ENCODE results near the gene THBS3. TPM values are rescaled to one million over a fixed set of nuclear protein-coding genes. Genes with fewer than 3 reads are reported as not detected.
A peak's percentile ranks its signal among the peaks of the same experiment; 100 is the strongest.

The THBS3 gene
- total and polyA plus RNA-seq, 2 of the 13 experiments (the other 11 are each of a cell fraction or from before 2014, with no cell fraction given): 0.86 to 3.6 TPM

DNA sequence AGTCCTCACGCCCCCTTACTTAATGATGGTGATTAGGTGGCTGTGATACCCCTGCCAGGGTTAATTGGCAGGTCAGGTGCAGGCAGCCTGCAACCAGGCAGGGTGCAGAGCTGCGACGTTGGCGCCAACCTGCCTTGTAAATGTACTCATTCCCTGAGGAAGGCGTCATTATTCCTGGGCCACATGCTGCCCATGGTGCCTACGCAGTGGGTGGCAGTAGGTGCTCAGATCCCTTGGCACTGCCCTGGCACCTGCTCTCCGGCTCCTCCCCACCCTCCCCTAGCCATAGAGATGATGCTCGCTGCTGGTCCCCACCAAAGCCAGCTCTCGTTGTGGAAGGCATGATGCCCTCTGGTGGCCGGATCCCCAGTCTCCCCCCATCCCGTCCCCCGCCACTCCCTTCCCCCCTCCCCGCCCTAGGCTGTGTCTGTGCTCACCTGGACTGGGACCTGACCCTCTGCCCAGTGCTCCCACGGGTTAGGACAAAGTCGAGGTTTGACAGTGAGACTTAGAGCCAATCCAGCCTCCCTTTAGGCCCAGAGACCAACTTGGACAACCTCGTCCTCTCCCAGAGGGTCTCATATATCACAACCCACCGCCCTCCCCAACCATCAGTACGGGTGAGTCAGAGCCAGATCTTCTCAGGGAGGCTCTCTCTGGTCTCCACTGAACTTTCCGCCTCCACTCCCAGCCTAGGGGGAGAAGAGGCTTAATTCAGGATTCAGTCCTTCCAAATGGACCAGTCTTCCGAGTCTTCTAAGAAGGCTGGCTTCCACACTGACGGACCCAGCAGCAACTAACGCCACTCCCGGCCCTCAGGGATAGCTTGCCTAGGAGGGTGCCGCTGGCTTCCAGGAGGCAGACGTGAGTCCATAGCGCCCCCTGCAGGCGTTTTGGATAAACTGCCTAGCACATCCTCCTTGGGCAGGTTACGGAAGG is 40.3 kb downstream of the THBS3 start (continued):
- TF ChIP-seq, protein P1, sequence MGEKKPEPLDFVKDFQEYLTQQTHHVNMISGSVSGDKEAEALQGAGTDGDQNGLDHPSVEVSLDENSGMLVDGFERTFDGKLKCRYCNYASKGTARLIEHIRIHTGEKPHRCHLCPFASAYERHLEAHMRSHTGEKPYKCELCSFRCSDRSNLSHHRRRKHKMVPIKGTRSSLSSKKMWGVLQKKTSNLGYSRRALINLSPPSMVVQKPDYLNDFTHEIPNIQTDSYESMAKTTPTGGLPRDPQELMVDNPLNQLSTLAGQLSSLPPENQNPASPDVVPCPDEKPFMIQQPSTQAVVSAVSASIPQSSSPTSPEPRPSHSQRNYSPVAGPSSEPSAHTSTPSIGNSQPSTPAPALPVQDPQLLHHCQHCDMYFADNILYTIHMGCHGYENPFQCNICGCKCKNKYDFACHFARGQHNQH (CRISPR knock-in tag; IDR thresholded peaks at IDR 0.05): peak; percentile 41; the same call in 1 of the 2 replicates
- no peak for TF ChIP-seq MEIS2 (CRISPR knock-in tag; IDR thresholded peaks at IDR 0.05)
- peak; percentile 40; the same call in 1 of the 2 replicates for TF ChIP-seq KAT8 (CRISPR knock-in tag; IDR thresholded peaks at IDR 0.05)
- TF ChIP-seq, protein P2, sequence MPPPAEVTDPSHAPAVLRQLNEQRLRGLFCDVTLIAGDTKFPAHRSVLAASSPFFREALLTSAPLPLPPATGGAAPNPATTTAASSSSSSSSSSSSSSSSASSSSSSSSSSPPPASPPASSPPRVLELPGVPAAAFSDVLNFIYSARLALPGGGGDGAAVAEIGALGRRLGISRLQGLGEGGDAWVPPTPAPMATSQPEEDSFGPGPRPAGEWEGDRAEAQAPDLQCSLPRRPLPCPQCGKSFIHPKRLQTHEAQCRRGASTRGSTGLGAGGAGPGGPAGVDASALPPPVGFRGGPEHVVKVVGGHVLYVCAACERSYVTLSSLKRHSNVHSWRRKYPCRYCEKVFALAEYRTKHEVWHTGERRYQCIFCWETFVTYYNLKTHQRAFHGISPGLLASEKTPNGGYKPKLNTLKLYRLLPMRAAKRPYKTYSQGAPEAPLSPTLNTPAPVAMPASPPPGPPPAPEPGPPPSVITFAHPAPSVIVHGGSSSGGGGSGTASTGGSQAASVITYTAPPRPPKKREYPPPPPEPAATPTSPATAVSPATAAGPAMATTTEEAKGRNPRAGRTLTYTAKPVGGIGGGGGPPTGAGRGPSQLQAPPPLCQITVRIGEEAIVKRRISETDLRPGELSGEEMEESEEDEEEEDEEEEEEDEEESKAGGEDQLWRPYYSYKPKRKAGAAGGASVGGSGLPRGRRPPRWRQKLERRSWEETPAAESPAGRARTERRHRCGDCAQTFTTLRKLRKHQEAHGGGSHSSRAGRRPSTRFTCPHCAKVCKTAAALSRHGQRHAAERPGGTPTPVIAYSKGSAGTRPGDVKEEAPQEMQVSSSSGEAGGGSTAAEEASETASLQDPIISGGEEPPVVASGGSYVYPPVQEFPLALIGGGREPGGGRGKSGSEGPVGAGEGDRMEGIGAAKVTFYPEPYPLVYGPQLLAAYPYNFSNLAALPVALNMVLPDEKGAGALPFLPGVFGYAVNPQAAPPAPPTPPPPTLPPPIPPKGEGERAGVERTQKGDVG (CRISPR knock-in tag; IDR thresholded peaks at IDR 0.05; ENCODE audit: borderline replicate concordance): no peak
- TF ChIP-seq, protein P3, sequence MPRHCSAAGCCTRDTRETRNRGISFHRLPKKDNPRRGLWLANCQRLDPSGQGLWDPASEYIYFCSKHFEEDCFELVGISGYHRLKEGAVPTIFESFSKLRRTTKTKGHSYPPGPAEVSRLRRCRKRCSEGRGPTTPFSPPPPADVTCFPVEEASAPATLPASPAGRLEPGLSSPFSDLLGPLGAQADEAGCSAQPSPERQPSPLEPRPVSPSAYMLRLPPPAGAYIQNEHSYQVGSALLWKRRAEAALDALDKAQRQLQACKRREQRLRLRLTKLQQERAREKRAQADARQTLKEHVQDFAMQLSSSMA (CRISPR knock-in tag; IDR thresholded peaks at IDR 0.05): no peak
- TF ChIP-seq KAT2B (IDR thresholded peaks at IDR 0.05; ENCODE audit: borderline replicate concordance, low read depth, low read length): no peak
- TF ChIP-seq, protein P4, sequence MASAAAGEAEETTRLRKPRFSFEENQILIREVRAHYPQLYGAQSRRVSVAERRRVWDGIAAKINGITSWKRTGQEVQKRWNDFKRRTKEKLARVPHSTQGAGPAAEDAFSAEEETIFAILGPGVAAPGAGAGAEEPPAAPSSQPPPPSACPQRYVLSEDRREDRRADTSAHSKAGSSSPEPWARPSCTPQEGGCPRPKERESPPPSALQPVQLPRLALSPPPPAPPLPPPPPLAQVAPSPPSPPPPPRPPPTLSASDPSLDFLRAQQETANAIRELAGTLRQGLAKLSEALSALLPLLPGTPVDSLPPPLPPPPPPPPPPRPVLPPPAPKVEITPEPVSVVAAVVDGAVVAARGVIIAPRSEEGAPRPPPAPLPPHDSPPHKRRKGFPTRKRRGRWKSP (CRISPR knock-in tag; IDR thresholded peaks at IDR 0.05): 0 out of 2 replicates have a peak, but pooled peaks have one; percentile 29
- TF ChIP-seq KDM1A (CRISPR knock-in tag; IDR thresholded peaks at IDR 0.05): no peak
- peak; percentile 54; the same call in 1 of the 2 replicates for TF ChIP-seq KDM5B (CRISPR knock-in tag; IDR thresholded peaks at IDR 0.05; ENCODE audit: borderline replicate concordance)
- TF ChIP-seq, protein P5, sequence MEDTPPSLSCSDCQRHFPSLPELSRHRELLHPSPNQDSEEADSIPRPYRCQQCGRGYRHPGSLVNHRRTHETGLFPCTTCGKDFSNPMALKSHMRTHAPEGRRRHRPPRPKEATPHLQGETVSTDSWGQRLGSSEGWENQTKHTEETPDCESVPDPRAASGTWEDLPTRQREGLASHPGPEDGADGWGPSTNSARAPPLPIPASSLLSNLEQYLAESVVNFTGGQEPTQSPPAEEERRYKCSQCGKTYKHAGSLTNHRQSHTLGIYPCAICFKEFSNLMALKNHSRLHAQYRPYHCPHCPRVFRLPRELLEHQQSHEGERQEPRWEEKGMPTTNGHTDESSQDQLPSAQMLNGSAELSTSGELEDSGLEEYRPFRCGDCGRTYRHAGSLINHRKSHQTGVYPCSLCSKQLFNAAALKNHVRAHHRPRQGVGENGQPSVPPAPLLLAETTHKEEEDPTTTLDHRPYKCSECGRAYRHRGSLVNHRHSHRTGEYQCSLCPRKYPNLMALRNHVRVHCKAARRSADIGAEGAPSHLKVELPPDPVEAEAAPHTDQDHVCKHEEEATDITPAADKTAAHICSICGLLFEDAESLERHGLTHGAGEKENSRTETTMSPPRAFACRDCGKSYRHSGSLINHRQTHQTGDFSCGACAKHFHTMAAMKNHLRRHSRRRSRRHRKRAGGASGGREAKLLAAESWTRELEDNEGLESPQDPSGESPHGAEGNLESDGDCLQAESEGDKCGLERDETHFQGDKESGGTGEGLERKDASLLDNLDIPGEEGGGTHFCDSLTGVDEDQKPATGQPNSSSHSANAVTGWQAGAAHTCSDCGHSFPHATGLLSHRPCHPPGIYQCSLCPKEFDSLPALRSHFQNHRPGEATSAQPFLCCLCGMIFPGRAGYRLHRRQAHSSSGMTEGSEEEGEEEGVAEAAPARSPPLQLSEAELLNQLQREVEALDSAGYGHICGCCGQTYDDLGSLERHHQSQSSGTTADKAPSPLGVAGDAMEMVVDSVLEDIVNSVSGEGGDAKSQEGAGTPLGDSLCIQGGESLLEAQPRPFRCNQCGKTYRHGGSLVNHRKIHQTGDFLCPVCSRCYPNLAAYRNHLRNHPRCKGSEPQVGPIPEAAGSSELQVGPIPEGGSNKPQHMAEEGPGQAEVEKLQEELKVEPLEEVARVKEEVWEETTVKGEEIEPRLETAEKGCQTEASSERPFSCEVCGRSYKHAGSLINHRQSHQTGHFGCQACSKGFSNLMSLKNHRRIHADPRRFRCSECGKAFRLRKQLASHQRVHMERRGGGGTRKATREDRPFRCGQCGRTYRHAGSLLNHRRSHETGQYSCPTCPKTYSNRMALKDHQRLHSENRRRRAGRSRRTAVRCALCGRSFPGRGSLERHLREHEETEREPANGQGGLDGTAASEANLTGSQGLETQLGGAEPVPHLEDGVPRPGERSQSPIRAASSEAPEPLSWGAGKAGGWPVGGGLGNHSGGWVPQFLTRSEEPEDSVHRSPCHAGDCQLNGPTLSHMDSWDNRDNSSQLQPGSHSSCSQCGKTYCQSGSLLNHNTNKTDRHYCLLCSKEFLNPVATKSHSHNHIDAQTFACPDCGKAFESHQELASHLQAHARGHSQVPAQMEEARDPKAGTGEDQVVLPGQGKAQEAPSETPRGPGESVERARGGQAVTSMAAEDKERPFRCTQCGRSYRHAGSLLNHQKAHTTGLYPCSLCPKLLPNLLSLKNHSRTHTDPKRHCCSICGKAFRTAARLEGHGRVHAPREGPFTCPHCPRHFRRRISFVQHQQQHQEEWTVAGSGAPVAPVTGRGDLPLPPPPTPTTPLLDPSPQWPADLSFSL (CRISPR knock-in tag; IDR thresholded peaks at IDR 0.05): no peak; the same call in 1 of the 2 replicates
- TF ChIP-seq ZNF256 (CRISPR knock-in tag; conservative IDR thresholded peaks at IDR 0.05): no peak
- TF ChIP-seq TEAD3 (CRISPR knock-in tag; optimal IDR thresholded peaks at IDR 0.05; ENCODE audit: borderline replicate concordance): peak; percentile 19
